ENCODE results near the gene TLL2. TPM values are rescaled to one million over a fixed set of nuclear protein-coding genes. Genes with fewer than 3 reads are reported as not detected.

Gene TLL2
- total RNA-seq, 1 donor from 2014 or later = 2.8 TPM

DNA sequence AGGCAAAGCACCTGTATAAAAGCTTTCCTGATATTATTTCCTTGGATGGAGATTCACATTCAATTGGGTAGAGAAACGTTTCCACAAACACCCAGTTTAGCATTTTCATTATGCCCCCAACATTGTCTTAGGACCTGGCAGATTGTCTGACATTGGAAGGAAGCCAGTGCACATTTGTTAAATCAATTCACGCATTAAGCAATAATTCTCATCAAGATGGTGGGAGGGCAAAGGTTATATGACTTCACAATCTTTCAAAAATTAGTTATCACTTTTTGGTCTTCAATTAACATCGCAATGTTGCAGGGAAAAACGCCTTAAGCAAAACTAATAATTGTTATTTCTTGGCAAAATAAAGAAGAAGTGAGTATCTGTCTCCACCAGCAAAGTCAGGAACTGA lies 171.3 kb downstream of the TLL2 start:
- no peak overlapping the region for H3K4me3 ChIP-seq (ENCODE audit: low read depth, low read length)
- TF ChIP-seq, protein P1, sequence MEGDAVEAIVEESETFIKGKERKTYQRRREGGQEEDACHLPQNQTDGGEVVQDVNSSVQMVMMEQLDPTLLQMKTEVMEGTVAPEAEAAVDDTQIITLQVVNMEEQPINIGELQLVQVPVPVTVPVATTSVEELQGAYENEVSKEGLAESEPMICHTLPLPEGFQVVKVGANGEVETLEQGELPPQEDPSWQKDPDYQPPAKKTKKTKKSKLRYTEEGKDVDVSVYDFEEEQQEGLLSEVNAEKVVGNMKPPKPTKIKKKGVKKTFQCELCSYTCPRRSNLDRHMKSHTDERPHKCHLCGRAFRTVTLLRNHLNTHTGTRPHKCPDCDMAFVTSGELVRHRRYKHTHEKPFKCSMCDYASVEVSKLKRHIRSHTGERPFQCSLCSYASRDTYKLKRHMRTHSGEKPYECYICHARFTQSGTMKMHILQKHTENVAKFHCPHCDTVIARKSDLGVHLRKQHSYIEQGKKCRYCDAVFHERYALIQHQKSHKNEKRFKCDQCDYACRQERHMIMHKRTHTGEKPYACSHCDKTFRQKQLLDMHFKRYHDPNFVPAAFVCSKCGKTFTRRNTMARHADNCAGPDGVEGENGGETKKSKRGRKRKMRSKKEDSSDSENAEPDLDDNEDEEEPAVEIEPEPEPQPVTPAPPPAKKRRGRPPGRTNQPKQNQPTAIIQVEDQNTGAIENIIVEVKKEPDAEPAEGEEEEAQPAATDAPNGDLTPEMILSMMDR (IDR thresholded peaks at IDR 0.05; ENCODE audit: insufficient read depth, low read length, poor library complexity, severe bottlenecking) = no peak
- no peak for DNase-seq (ENCODE audit: low read depth)
- no peaks in the 10 kb centered on the region for H3K36me3 ChIP-seq (ENCODE audit: control insufficient read depth, insufficient read depth, low read length)
- peaks cover 6% of the 10 kb centered on the region for H3K27me3 ChIP-seq (ENCODE audit: control insufficient read depth, insufficient read depth, low read length)

DNA sequence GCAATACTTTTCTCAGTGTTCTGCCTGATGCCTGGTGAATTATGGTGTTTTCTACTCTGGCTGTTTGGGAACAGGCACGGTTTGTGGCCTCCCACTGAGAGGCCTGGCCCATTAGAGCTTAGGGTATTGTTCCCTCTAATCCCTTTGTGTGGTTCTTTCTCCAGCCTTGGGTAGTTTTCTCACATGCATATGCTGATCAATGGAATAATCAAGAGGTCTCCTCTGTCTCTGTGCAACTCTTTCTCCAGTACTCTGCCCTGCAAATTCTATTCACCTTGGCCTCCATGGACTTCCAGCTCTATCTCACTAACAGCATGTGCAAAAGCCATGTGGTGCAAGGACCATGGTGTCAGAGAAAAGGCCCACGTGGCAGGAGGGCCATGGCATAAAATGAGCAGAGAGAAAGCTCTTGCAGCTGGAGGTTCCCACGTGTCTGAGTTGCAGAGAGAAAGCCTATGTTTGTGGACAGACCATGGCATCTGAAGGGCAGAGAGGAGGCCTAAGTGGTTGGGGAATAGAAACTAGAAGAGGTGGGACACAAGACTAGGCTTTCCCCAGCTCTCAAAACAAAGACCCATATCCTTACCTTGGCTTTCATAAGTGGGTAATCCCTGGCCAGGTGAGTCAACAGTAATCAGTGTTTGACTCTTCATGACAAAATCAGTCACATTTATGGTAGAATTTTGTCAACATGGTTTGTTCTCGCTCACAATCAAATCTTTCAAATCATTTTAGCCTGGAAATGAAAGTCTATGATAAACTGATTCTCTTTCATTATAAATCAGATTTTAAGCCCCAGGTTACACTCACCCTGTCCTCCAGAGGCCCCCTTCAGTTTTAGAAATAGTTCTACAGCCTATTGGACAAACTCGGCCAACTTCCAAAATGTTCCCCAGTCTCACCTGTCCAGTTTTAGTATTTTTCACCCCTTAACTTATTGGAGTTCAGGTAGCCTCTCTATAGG lies 172.2 kb downstream of the TLL2 start:
- Histone ChIP-seq H3K36me3 (ENCODE audit: control insufficient read depth, insufficient read depth, low read length) (no peaks in the 10 kb centered on the region), H3K4me3 (ENCODE audit: low read depth, low read length) (no peak overlapping the region), H3K27me3 (ENCODE audit: control insufficient read depth, insufficient read depth, low read length) (peaks cover 6% of the 10 kb centered on the region)
- TF ChIP-seq, protein P1 (IDR thresholded peaks at IDR 0.05; ENCODE audit: insufficient read depth, low read length, poor library complexity, severe bottlenecking) = no peak
- DNase-seq (ENCODE audit: low read depth) = no peak

DNA sequence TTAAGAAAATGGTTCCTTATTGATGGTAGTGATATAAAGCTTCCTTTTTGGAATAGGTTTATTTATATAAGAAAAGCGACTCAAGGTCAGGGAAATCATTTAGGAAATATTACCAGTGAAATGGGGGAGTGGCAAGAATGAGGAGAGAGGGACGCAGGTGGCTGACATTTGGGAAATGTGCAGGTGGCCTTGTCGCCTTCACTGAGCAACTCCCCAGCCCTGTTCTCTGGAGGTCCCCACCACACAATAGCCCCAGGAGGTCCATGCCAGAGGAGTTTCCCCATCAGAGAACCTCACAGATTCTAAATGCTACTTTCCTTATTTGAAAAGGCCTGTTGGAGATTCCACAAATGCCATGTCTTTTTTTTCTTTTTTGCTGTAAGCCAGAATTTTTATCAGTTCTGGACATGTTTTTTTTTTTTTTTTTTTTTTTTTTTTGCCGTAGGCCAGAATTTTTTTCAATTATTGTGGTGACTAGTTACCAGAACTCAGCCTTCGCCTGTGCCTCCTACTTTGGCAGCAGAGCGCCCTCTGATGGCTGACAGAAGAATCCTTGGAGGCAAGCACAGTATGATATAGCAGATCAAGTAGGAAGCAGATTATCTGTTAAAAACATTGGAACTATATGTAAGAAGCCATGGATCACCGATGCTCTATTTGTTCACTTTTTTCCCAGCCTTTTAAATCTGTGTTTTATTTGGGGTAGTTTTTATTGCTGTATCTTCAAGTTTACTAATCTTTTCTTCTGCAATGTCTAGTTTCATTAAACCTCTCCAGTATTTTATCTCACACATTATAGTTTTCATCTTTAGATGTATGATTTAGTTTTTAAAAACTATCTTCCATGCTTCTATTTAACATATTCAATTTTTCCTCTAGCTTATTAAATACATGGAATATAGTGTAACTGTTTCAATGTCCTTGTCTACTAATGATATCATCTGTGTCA lies 173.5 kb downstream of the TLL2 start:
- Histone ChIP-seq H3K36me3 (ENCODE audit: control insufficient read depth, insufficient read depth, low read length) (no peaks in the 10 kb centered on the region), H3K27me3 (ENCODE audit: control insufficient read depth, insufficient read depth, low read length) (peaks cover 4% of the 10 kb centered on the region), H3K4me3 (ENCODE audit: low read depth, low read length) (no peak overlapping the region)
- TF ChIP-seq, protein P1 (IDR thresholded peaks at IDR 0.05; ENCODE audit: insufficient read depth, low read length, poor library complexity, severe bottlenecking) = peak; percentile 94
- DNase-seq (ENCODE audit: low read depth) = peak; percentile 21

DNA sequence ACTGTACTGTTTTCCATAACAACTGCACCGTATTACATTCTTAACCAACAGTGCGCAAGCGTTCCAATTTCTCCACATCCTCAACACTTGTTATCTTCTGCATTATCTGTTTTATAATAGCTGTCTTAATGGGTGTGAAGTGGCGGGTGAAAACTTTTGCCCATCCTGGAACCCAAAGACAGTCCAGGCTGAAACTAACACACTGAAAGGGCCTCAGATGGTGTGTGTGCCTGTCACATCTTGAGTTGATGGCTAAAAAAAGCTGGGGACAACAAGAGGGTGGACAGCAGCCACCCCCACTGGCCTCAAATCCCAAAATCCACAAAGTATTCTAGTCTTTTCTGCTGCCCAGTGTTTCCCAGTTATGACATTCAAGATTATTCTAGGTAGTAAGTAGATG lies 174.3 kb downstream of the TLL2 start:
- H3K27me3 ChIP-seq (ENCODE audit: control insufficient read depth, insufficient read depth, low read length) = peaks cover 4% of the 10 kb centered on the region
- DNase-seq (ENCODE audit: low read depth) = no peak
- TF ChIP-seq, protein P1 (IDR thresholded peaks at IDR 0.05; ENCODE audit: insufficient read depth, low read length, poor library complexity, severe bottlenecking) = no peak

DNA sequence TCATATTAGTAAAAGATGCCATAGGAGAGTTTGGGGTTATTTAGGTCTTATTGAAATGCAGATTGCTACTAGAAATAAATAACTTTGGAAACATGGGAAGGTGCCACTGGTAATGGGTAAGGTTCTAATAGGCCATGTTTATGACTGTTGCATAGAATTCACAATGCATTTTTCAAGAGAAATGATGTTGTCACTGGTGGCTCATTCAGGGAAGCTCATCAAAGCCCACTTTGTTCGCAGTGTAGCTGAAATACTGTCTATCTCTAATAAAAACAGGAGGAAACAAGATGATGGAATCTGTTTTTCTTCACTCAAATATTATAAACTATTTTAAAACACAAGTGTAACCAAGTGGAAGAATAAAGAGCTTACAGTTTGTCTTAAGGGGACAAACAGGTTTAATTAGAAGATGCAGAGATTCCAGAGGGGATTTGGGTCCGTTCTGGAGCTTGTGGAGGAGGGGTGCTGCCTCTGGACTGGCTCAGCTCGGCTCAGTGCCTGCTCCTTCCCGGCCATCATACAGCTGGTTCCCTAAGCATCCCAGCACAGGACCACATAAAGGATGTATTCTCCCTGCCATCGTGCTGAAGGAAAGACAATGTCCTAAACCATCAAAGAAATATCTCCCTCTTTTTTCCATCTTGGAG lies 175.3 kb downstream of the TLL2 start:
- Histone ChIP-seq H3K4me3 (ENCODE audit: low read depth, low read length) (no peak overlapping the region), H3K27me3 (ENCODE audit: control insufficient read depth, insufficient read depth, low read length) (peaks cover 8% of the 10 kb centered on the region), H3K36me3 (ENCODE audit: control insufficient read depth, insufficient read depth, low read length) (no peaks in the 10 kb centered on the region)
- no peak for DNase-seq (ENCODE audit: low read depth)
- TF ChIP-seq, protein P1 (IDR thresholded peaks at IDR 0.05; ENCODE audit: insufficient read depth, low read length, poor library complexity, severe bottlenecking) = no peak

More for the DNA sequence above, 174.3 kb downstream of the TLL2 start:
- Histone ChIP-seq H3K36me3 (ENCODE audit: control insufficient read depth, insufficient read depth, low read length) (no peaks in the 10 kb centered on the region), H3K4me3 (ENCODE audit: low read depth, low read length) (no peak overlapping the region)
